ENCODE data around the gene OVCH1. TPM values are rescaled to one million over a fixed set of nuclear protein-coding genes. Genes with fewer than 3 reads are reported as not detected.

The OVCH1 gene, protein sequence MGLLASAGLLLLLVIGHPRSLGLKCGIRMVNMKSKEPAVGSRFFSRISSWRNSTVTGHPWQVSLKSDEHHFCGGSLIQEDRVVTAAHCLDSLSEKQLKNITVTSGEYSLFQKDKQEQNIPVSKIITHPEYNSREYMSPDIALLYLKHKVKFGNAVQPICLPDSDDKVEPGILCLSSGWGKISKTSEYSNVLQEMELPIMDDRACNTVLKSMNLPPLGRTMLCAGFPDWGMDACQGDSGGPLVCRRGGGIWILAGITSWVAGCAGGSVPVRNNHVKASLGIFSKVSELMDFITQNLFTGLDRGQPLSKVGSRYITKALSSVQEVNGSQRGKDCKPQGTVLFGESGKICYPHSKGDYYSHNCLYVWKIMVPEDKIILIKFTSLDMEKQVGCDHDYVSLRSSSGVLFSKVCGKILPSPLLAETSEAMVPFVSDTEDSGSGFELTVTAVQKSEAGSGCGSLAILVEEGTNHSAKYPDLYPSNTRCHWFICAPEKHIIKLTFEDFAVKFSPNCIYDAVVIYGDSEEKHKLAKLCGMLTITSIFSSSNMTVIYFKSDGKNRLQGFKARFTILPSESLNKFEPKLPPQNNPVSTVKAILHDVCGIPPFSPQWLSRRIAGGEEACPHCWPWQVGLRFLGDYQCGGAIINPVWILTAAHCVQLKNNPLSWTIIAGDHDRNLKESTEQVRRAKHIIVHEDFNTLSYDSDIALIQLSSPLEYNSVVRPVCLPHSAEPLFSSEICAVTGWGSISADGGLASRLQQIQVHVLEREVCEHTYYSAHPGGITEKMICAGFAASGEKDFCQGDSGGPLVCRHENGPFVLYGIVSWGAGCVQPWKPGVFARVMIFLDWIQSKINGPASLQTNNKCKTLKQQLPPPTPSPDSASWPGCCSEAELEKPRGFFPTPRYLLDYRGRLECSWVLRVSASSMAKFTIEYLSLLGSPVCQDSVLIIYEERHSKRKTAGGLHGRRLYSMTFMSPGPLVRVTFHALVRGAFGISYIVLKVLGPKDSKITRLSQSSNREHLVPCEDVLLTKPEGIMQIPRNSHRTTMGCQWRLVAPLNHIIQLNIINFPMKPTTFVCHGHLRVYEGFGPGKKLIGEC
- total RNA-seq (2014; rRNA removed; shearing (Covaris generic)) (not detected in 2 replicates), total RNA-seq (2022) (not detected in 2 replicates), Bru-seq, nascent RNA (percentile 2 among the genes with signal in this experiment), BruChase-seq, experiment 1, labeled RNA remaining after a 6-hour chase (not detected), BruChase-seq, experiment 2, labeled RNA remaining after a 2-hour chase (not detected)
- long read RNA-seq = 0 reads

DNA sequence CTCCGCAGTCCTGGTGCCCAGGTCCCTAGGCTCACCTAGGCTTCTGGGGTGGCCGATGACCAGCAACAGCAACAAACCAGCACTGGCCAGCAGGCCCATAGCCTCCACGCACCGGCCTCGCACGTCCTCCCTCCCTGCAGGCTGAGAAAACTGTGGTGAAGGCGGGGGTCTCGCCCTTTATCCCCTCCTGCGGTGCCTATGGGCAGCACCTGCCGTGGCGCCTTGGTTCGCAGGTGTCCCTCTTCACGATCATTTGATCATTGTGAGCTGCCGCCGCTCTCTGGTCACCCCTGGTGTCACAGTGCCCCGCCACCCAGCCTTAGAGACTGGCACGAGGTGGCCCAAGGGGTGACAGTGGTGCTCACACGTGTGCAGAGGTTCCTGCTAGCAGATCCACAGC, at the start of gene OVCH1:
TSS of gene OVCH1 (minus strand) at position 99 of the 400 bp plus-strand sequence. CDS start at position 99, 0 bp downstream.
- H3K4me1 ChIP-seq (ENCODE audit: insufficient read depth, low read length, poor library complexity, severe bottlenecking) = peaks cover 13% of the 10 kb centered on the region
- H2AFZ ChIP-seq (ENCODE audit: low read length) = no peak within 1 kb of the TSS
- no peaks in the 10 kb centered on the region for H3K36me3 ChIP-seq (ENCODE audit: insufficient read depth, low read length)
- TF ChIP-seq, protein P1, sequence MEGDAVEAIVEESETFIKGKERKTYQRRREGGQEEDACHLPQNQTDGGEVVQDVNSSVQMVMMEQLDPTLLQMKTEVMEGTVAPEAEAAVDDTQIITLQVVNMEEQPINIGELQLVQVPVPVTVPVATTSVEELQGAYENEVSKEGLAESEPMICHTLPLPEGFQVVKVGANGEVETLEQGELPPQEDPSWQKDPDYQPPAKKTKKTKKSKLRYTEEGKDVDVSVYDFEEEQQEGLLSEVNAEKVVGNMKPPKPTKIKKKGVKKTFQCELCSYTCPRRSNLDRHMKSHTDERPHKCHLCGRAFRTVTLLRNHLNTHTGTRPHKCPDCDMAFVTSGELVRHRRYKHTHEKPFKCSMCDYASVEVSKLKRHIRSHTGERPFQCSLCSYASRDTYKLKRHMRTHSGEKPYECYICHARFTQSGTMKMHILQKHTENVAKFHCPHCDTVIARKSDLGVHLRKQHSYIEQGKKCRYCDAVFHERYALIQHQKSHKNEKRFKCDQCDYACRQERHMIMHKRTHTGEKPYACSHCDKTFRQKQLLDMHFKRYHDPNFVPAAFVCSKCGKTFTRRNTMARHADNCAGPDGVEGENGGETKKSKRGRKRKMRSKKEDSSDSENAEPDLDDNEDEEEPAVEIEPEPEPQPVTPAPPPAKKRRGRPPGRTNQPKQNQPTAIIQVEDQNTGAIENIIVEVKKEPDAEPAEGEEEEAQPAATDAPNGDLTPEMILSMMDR (conservative IDR thresholded peaks at IDR 0.05; ENCODE audit: low read length) = no peak
- TF ChIP-seq EZH2phosphoT487 (IDR thresholded peaks at IDR 0.05; ENCODE audit: borderline replicate concordance, low read depth, low read length) = no peak
- no peak within 1 kb of the TSS for H3K4me3 ChIP-seq (ENCODE audit: low read depth, low read length, poor library complexity, severe bottlenecking)
- H3K9me3 ChIP-seq (ENCODE audit: low read length) = no peaks in the 10 kb centered on the region
- BruUV-seq (replicated peaks) = no TSS peak
- ChIA-PET POLR2A (no interaction called here), CTCF (ENCODE audit: unreplicated experiment) (no interaction called here)
- 0 out of 2 replicates have a peak, but pooled peaks cover 3% of the 10 kb centered on the region for H3K9me2 ChIP-seq (ENCODE audit: insufficient read depth, low read length)
- no peak within 1 kb of the TSS for H3K27ac ChIP-seq (ENCODE audit: low read depth, low read length, poor library complexity, severe bottlenecking)
- no peak for DNase-seq (ENCODE audit: low spot score)
- H4K20me1 ChIP-seq (ENCODE audit: insufficient read depth, low read length) = no peaks in the 10 kb centered on the region
- H3K79me2 ChIP-seq (ENCODE audit: insufficient read depth, low read depth, low read length) = no peaks in the 10 kb centered on the region
- intact Hi-C loops (cut with micrococcal nuclease; ENCODE audit: unreplicated experiment) = no loop called here
- H3K4me2 ChIP-seq (ENCODE audit: low read length) = no peak within 1 kb of the TSS

DNA sequence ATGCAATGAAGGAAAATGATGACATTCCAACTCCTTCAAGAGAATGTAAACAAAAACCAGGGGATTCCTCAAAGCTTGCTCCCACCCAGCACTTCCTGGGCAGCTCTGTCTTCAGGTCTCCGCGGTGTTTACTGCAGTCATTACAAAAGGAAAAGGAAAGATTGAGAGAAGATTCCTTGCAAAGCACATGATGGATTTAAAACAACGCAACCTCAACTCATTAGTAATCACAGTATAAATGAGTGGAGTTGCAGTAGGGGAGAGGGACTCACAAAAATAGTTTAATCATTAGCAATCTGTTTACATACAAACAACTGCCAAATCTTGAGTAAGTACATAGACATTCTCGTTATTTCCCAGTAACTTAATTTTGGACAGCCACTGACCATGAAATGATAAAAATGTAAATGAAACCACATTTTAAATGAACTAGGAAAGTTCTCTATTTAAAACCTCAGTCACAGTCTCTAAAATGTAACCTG, 49.7 kb upstream of the OVCH1 start:
- Histone ChIP-seq H3K27ac (ENCODE audit: low read depth, low read length, poor library complexity, severe bottlenecking) (no peak overlapping the region), H3K4me2 (ENCODE audit: low read length) (no peak overlapping the region), H3K79me2 (ENCODE audit: insufficient read depth, low read depth, low read length) (no peaks in the 10 kb centered on the region), H3K4me1 (ENCODE audit: insufficient read depth, low read length, poor library complexity, severe bottlenecking) (no peaks in the 10 kb centered on the region), H3K4me3 (ENCODE audit: low read depth, low read length, poor library complexity, severe bottlenecking) (no peak overlapping the region), H2AFZ (ENCODE audit: low read length) (no peak overlapping the region), H3K9me2 (ENCODE audit: insufficient read depth, low read length) (no peaks in the 10 kb centered on the region), H3K9me3 (ENCODE audit: low read length) (no peaks in the 10 kb centered on the region), H3K36me3 (ENCODE audit: insufficient read depth, low read length) (no peaks in the 10 kb centered on the region), H4K20me1 (ENCODE audit: insufficient read depth, low read length) (no peaks in the 10 kb centered on the region)
- POLR2A ChIA-PET = interaction anchor here (0.7 kb wide), 1 partner anchor 16 kb away, joined by 4 read pairs; no protein-coding TSS in a partner anchor
- intact Hi-C loops (cut with micrococcal nuclease; ENCODE audit: unreplicated experiment) = no loop called here
- no peak for DNase-seq (ENCODE audit: low spot score)
- no TSS peak for BruUV-seq (replicated peaks)
- no peak for TF ChIP-seq EZH2phosphoT487 (IDR thresholded peaks at IDR 0.05; ENCODE audit: borderline replicate concordance, low read depth, low read length)
- TF ChIP-seq, protein P1 (conservative IDR thresholded peaks at IDR 0.05; ENCODE audit: low read length) = no peak
- CTCF ChIA-PET (ENCODE audit: unreplicated experiment) = no interaction called here
